AG09309 (cell line): ENCODE measurements around the gene KLHL29.
A peak's percentile ranks its signal among the peaks of the same experiment; 100 is the strongest.

Source experiments
- DNase-seq: peaks from one replicate; pipeline ENCODE4 v3.0.0-alpha.2; 2010; ENCODE audit warnings: low read depth
- H3K4me3 ChIP-seq: 2 replicates; pipeline ENCODE4 v1.5.1; 2011; ENCODE audit warnings: mild to moderate bottlenecking, low read depth, low read length, moderate library complexity; ENCODE audit not compliant: control insufficient read depth
- CTCF ChIP-seq: IDR thresholded peaks from 2 replicates; pipeline ENCODE4 v1.5.1; 2011; ENCODE audit warnings: mild to moderate bottlenecking, low read depth, low read length, inconsistent platforms; ENCODE audit not compliant: insufficient read depth, control insufficient read depth; ENCODE audit errors: missing control alignments

The KLHL29 gene

GRCh38 chr2:23480957-23481797, 96.2 kb downstream of the KLHL29 start:
- no peak overlapping the region for H3K4me3 ChIP-seq
- TF ChIP-seq CTCF: no peak
- peak; percentile 24 for DNase-seq

GRCh38 chr2:23482188-23482587, 97.2 kb downstream of the KLHL29 start:
- TF ChIP-seq CTCF: no peak
- DNase-seq: no peak
- no peak overlapping the region for H3K4me3 ChIP-seq

- DNase-seq: no peak
- no peak for TF ChIP-seq CTCF
- H3K4me3 ChIP-seq: no peak overlapping the region
Measured at GRCh38 chr2:23482607-23483006, 97.6 kb downstream of the KLHL29 start.

GRCh38 chr2:23483791-23484190, 98.8 kb downstream of the KLHL29 start:
- no peak for DNase-seq

GRCh38 chr2:23484275-23484674, 99.3 kb downstream of the KLHL29 start:
- H3K4me3 ChIP-seq: no peak overlapping the region
- TF ChIP-seq CTCF: no peak
- no peak for DNase-seq

More at GRCh38 chr2:23483791-23484190, 98.8 kb downstream of the KLHL29 start:
- H3K4me3 ChIP-seq: no peak overlapping the region
- TF ChIP-seq CTCF: no peak

DNA sequence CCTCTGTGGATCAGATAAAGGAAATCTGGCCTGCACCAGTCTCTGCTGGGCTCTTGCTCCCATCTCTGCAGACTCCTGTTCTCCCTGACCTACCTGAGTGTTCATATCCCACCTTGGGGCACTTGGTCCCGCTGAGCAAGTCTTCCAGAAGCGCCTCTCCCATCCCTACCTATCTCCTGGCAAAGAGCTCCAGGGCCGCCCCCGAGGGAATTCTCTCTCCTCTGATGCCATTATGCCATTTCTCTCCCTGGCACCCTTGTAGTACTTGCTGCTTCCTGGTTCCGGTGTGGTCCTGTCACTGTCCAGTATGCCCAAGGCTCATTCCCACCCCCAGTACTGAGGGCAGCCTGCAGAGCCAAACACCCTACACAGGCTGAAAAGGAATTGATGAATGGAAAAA, 99.8 kb downstream of the KLHL29 start:
- no peak overlapping the region for H3K4me3 ChIP-seq
- TF ChIP-seq CTCF: no peak
- DNase-seq: no peak
